ENCODE data around the gene IFI27L1. TPM values are rescaled to one million over a fixed set of nuclear protein-coding genes. Genes with fewer than 3 reads are reported as not detected.

IFI27L1 gene
- total and polyA plus RNA-seq, 2 of the 13 experiments (the other 11 are each of a cell fraction or from before 2014, with no cell fraction given), result 11.9 to 19.0 TPM

DNA sequence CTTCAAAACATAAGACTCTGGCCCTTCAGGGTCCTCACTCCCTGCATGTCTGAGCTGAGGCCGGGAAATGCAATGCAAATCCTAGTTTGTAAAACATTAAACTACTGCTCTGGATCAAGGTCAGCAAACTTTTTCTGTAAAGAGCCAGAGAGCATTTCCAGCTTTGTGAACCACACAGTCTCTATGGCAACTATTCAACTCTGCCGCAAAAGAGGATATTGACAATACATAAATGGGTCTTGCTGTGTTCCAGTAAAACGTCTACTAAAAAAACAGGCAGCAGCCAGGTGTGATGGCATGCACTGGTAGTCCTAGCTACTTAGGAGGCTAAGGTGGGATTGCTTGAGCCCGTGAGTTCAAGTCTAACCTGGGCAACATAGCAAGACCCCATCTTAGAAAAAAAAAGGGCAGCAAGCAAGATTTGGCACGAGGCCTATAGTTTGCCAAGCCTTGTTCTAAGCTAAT, 22.4 kb upstream of the IFI27L1 start (continued):
- TF ChIP-seq ZNF784 (CRISPR knock-in tag; IDR thresholded peaks at IDR 0.05; ENCODE audit: borderline replicate concordance) (0 out of 2 replicates have a peak, but pooled peaks have one; percentile 20), ZFP37 (CRISPR knock-in tag; IDR thresholded peaks at IDR 0.05; ENCODE audit: borderline replicate concordance) (peak; percentile 59; the same call in 1 of the 2 replicates), SIX4 (CRISPR knock-in tag; IDR thresholded peaks at IDR 0.05) (no peak), ISL2 (CRISPR knock-in tag; IDR thresholded peaks at IDR 0.05) (peak; percentile 79), RFX1 (IDR thresholded peaks at IDR 0.05) (peak; percentile 91), ZGPAT (CRISPR knock-in tag; IDR thresholded peaks at IDR 0.05) (peak; percentile 66), FOXA1 (IDR thresholded peaks at IDR 0.05) (no peak), FOXA1 (CRISPR knock-in tag; IDR thresholded peaks at IDR 0.05) (peak; percentile 86), ZNF644 (CRISPR knock-in tag; IDR thresholded peaks at IDR 0.05; ENCODE audit: low read depth) (0 out of 2 replicates have a peak, but pooled peaks have one; percentile 36), PLSCR1 (CRISPR knock-in tag; IDR thresholded peaks at IDR 0.05; ENCODE audit: borderline replicate concordance) (no peak), RXRA (CRISPR knock-in tag; IDR thresholded peaks at IDR 0.05) (no peak; the same call in 1 of the 2 replicates), TBL1XR1 (IDR thresholded peaks at IDR 0.05; ENCODE audit: borderline replicate concordance, low read length, partially characterized antibody) (peak; percentile 67), ZNF337 (CRISPR knock-in tag; IDR thresholded peaks at IDR 0.05; ENCODE audit: borderline replicate concordance, low read depth) (0 out of 2 replicates have a peak, but pooled peaks have one; percentile 53), SAP130 (CRISPR knock-in tag; IDR thresholded peaks at IDR 0.05; ENCODE audit: low read depth) (peak; percentile 85), ZNF207 (IDR thresholded peaks at IDR 0.05; ENCODE audit: borderline replicate concordance) (no peak), TGIF2 (CRISPR knock-in tag; IDR thresholded peaks at IDR 0.05) (no peak), PBX2 (CRISPR knock-in tag; IDR thresholded peaks at IDR 0.05) (no peak), ZNF430 (CRISPR knock-in tag; IDR thresholded peaks at IDR 0.05) (no peak), ZNF496 (CRISPR knock-in tag; IDR thresholded peaks at IDR 0.05; ENCODE audit: insufficient replicate concordance) (no peak), ZNF350 (CRISPR knock-in tag; IDR thresholded peaks at IDR 0.05; ENCODE audit: borderline replicate concordance, low read depth) (no peak), CCDC6 (CRISPR knock-in tag; IDR thresholded peaks at IDR 0.05) (no peak), SOX13 (IDR thresholded peaks at IDR 0.05) (no peak), SOX13 (CRISPR knock-in tag; conservative IDR thresholded peaks at IDR 0.05 in 1 of 2, IDR thresholded peaks at IDR 0.05 in 1 of 2) (peak in 1 of 2 experiments; percentile 72; a peak in 2 of 4 replicates)
- TF ChIP-seq, protein P1, sequence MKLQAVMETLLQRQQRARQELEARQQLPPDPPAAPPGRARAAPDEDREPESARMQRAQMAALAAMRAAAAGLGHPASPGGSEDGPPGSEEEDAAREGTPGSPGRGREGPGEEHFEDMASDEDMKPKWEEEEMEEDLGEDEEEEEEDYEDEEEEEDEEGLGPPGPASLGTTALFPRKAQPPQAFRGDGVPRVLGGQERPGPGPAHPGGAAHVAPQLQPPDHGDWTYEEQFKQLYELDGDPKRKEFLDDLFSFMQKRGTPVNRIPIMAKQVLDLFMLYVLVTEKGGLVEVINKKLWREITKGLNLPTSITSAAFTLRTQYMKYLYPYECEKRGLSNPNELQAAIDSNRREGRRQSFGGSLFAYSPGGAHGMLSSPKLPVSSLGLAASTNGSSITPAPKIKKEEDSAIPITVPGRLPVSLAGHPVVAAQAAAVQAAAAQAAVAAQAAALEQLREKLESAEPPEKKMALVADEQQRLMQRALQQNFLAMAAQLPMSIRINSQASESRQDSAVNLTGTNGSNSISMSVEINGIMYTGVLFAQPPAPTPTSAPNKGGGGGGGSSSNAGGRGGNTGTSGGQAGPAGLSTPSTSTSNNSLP (IDR thresholded peaks at IDR 0.05; ENCODE audit: low read depth, low read length), result peak; percentile 91
- TF ChIP-seq, protein P2, sequence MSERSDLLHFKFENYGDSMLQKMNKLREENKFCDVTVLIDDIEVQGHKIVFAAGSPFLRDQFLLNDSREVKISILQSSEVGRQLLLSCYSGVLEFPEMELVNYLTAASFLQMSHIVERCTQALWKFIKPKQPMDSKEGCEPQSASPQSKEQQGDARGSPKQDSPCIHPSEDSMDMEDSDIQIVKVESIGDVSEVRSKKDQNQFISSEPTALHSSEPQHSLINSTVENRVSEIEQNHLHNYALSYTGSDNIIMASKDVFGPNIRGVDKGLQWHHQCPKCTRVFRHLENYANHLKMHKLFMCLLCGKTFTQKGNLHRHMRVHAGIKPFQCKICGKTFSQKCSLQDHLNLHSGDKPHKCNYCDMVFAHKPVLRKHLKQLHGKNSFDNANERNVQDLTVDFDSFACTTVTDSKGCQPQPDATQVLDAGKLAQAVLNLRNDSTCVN (CRISPR knock-in tag; IDR thresholded peaks at IDR 0.05; ENCODE audit: borderline replicate concordance), result peak; percentile 22; the same call in 1 of the 2 replicates
